Raji (cell line): ENCODE results near the gene OSMR.

Experiments
- POLR2A ChIP-seq: IDR thresholded peaks from 2 replicates; pipeline ENCODE4 v1.6.1; 2011; ENCODE audit warnings: low read depth, low read length, control low read depth; ENCODE audit not compliant: insufficient read depth

The OSMR gene

GRCh38 chr5:38816083-38817030, 29.5 kb upstream of the OSMR start:
- TF ChIP-seq POLR2A = no peak

- TF ChIP-seq POLR2A = no peak
Measured at GRCh38 chr5:38821679-38822078, 24.1 kb upstream of the OSMR start.

- TF ChIP-seq POLR2A = no peak
Measured at GRCh38 chr5:38823503-38823902, 22.3 kb upstream of the OSMR start.

- no peak for TF ChIP-seq POLR2A
Measured at GRCh38 chr5:38824821-38825220, 21.0 kb upstream of the OSMR start.

- TF ChIP-seq POLR2A = no peak
Measured at GRCh38 chr5:38825494-38825893, 20.3 kb upstream of the OSMR start.

- no peak for TF ChIP-seq POLR2A
Measured at GRCh38 chr5:38827525-38827924, 18.3 kb upstream of the OSMR start.

- no peak for TF ChIP-seq POLR2A
Measured at GRCh38 chr5:38830521-38831051, 15.2 kb upstream of the OSMR start.

- TF ChIP-seq POLR2A = no peak
Measured at GRCh38 chr5:38831117-38831516, 14.7 kb upstream of the OSMR start.

GRCh38 chr5:38831909-38832308, 13.9 kb upstream of the OSMR start:
- TF ChIP-seq POLR2A = no peak

- TF ChIP-seq POLR2A = no peak
Measured at GRCh38 chr5:38832810-38833209, 13.0 kb upstream of the OSMR start.

GRCh38 chr5:38835887-38836286, 9.9 kb upstream of the OSMR start:
- no peak for TF ChIP-seq POLR2A

- no peak for TF ChIP-seq POLR2A
Measured at GRCh38 chr5:38837416-38837815, 8.4 kb upstream of the OSMR start.

- TF ChIP-seq POLR2A = no peak
Measured at GRCh38 chr5:38837932-38838331, 7.9 kb upstream of the OSMR start.

GRCh38 chr5:38843665-38844064, 2.1 kb upstream of the OSMR start:
- no peak for TF ChIP-seq POLR2A

GRCh38 chr5:38846379-38847011, 683 bp downstream of the OSMR start:
- TF ChIP-seq POLR2A = no peak
